GM18951 (cell line): ENCODE data around the gene ARHGAP21.

Experiments
- POLR2A ChIP-seq: IDR thresholded peaks from 4 replicates; pipeline ENCODE4 v1.6.1; 2011; ENCODE audit warnings: mild to moderate bottlenecking; ENCODE audit not compliant: insufficient read length, insufficient read depth; ENCODE audit errors: extremely low read depth
- in situ Hi-C: fragments of 300-500 bp; cut with MboI; formaldehyde crosslinking; loops from one replicate; pipeline ENCODE4 v1.12.0; 2022; ENCODE audit warnings: low sequenced_read_pairs, mixed read lengths, inconsistent platforms; ENCODE audit not compliant: unreplicated experiment

Gene ARHGAP21

DNA sequence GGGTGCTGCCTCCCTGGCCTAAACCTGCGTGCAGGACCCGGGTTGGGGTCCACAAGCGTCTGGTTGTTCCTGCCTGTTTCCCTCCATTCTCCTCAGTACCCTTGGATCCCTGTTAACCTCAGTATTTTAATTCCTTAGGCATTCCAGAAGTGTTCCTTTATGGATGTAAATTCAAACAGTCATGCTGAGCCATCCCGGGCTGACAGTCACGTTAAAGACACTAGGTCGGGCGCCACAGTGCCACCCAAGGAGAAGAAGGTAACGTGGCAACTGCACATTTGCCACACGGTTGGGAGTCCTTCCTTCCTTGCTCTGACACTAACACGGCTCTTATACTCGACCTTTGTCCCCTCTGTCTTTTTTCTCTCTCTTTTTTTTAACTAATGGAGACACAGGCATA, 187.1 kb downstream of the ARHGAP21 start:
- in situ Hi-C loops, result no loop called here
- no peak for TF ChIP-seq POLR2A

DNA sequence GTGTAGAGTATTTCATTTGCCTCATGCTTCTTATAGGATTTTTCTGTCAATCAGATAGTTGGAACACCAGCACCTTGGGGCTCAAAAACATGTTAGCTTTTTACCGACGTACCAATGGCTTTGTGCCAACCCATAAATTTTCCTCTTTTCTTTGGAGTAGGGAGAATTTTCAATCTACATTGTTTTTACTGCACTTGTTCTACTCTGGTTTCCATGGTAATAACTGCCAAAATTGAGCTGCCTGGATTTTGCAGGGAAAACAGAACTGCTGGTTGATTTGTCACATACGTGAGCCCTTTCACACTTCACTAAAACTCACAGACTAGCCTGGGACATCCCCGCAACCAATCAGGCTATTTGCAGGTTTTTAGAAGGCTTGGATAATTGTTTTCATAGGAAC, 189.7 kb downstream of the ARHGAP21 start:
- TF ChIP-seq POLR2A, result no peak
- in situ Hi-C loops, result no loop called here
